GM23248 (cell line): Measurements from ENCODE around the gene COL23A1.

Experiments
- EZH2 ChIP-seq: fragments of 200-600 bp; sonication (generic); IDR thresholded peaks from 2 replicates; pipeline ENCODE4 v1.6.1; 2018; ENCODE audit warnings: antibody characterized with exemption, mild to moderate bottlenecking; ENCODE audit not compliant: insufficient read depth, poor library complexity, severe bottlenecking
- EZH2phosphoT487 ChIP-seq: fragments of 200-600 bp; sonication (generic); IDR thresholded peaks from 2 replicates; pipeline ENCODE4 v1.6.1; 2018; ENCODE audit warnings: antibody characterized with exemption, moderate library complexity, mild to moderate bottlenecking, low read depth; ENCODE audit not compliant: insufficient read depth

DNA sequence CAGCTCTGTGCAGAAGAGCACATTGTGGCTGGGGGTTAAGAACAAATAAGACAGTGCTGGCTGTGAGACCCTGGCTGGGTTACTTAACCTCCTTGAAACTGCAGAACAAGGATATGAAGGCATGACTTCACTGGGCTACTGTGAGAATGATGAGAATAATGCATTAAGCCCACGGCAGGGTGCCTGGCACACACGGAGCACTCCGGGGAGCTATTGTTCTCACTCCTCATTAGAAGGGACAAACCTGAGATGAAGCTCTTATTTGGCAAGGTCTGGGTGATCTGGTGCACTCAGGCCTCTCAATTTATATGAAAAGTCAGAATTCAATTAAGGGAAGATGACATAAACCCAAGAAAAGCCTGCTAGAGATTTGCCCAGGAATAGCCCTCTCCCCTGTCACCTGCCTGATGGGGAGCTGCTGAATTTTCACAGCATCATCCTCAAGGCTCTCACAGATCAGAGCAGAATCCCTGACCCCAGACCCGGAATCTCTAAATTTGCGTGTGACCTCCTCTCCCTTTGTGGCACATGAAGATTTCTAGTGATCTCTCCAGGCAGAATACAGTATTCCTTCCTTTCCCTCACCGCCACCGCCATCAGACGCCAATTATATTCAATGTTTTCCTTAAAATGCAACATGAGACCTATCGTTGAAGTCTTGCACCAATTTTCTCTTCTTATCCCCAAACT lies 102.1 kb downstream of the COL23A1 start:
- TF ChIP-seq EZH2 (no peak), EZH2phosphoT487 (no peak)
